ENCODE measurements around the gene FSTL5. TPM values are rescaled to one million over a fixed set of nuclear protein-coding genes. Genes with fewer than 3 reads are reported as not detected.

The FSTL5 gene
- total RNA-seq, 4 donors from 2014 or later = not detected

GRCh38 chr4:161444626-161445025, 719.2 kb downstream of the FSTL5 start:
- H3K36me3 ChIP-seq = no peaks in the 10 kb centered on the region
- no peaks in the 10 kb centered on the region for H3K4me1 ChIP-seq
- H3K4me3 ChIP-seq = no peak overlapping the region
- H3K27me3 ChIP-seq = no peaks in the 10 kb centered on the region
- H3K27ac ChIP-seq = no peak overlapping the region
- H3K9me3 ChIP-seq = no peaks in the 10 kb centered on the region
- TF ChIP-seq, protein P1, sequence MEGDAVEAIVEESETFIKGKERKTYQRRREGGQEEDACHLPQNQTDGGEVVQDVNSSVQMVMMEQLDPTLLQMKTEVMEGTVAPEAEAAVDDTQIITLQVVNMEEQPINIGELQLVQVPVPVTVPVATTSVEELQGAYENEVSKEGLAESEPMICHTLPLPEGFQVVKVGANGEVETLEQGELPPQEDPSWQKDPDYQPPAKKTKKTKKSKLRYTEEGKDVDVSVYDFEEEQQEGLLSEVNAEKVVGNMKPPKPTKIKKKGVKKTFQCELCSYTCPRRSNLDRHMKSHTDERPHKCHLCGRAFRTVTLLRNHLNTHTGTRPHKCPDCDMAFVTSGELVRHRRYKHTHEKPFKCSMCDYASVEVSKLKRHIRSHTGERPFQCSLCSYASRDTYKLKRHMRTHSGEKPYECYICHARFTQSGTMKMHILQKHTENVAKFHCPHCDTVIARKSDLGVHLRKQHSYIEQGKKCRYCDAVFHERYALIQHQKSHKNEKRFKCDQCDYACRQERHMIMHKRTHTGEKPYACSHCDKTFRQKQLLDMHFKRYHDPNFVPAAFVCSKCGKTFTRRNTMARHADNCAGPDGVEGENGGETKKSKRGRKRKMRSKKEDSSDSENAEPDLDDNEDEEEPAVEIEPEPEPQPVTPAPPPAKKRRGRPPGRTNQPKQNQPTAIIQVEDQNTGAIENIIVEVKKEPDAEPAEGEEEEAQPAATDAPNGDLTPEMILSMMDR (IDR thresholded peaks at IDR 0.05) = no peak
- TF ChIP-seq POLR2AphosphoS5 (IDR thresholded peaks at IDR 0.05) = no peak
- no peak for TF ChIP-seq EP300 (IDR thresholded peaks at IDR 0.05)
- no peak for TF ChIP-seq POLR2A (IDR thresholded peaks at IDR 0.05)
- DNase-seq (ENCODE audit: low spot score in 2 of 2) = no peak
- 49% methylated on average over 1 of the region's 1 CpG for WGBS

DNA sequence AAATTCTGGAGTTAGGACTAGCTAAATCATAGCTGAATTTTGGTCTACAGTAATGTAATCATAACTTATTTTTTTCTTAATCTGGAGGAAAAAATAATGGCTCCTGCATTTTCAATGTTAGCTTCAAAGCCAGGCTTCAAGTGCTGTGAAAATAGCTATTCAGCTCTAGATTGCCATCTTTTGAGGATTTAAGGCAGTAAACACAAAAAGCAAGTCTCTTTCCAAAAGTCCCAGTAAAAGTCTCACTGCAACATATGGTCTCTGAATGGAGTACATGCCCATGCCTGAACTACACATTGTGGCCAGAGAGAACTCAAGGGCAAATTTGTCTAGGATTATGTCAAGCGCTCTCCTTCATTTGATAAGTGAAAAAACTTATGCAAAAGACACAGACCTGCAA, 720.9 kb downstream of the FSTL5 start:
- no peaks in the 10 kb centered on the region for H3K27me3 ChIP-seq
- no peak for DNase-seq (ENCODE audit: low spot score in 2 of 2)
- H3K9me3 ChIP-seq = no peaks in the 10 kb centered on the region
- H3K4me1 ChIP-seq = no peaks in the 10 kb centered on the region
- WGBS = 47% methylated on average over 1 of the region's 1 CpG
- H3K4me3 ChIP-seq = no peak overlapping the region
- no peaks in the 10 kb centered on the region for H3K36me3 ChIP-seq
- H3K27ac ChIP-seq = no peak overlapping the region
- TF ChIP-seq POLR2AphosphoS5 (IDR thresholded peaks at IDR 0.05) = no peak
- TF ChIP-seq EP300 (IDR thresholded peaks at IDR 0.05) = no peak
- TF ChIP-seq, protein P1 (IDR thresholded peaks at IDR 0.05) = no peak
- TF ChIP-seq POLR2A (IDR thresholded peaks at IDR 0.05) = no peak

DNA sequence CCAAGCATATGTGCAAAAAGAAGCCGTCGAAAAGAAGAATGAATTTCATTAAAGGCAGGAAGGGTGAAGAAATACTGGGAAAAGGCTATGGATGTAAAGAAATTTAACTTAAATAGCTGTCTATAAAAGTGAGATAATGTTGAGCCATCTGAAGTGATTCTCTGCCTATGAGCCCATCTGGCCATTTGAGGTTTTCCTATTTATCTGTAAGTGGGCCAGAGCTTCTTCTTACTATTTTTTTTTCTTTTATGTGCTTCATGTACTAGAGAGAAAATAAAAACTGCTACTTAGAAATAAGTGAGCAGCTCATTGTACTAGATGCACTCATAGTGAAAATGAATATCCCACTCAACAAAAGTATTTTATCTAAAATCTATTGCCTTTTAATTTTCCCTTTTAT, 725.7 kb downstream of the FSTL5 start:
- Histone ChIP-seq H3K27ac (no peak overlapping the region), H3K27me3 (no peaks in the 10 kb centered on the region), H3K36me3 (no peaks in the 10 kb centered on the region), H3K9me3 (no peaks in the 10 kb centered on the region), H3K4me3 (no peak overlapping the region), H3K4me1 (no peaks in the 10 kb centered on the region)
- WGBS = 97% methylated on average over 2 of the region's 2 CpGs
- TF ChIP-seq POLR2A (IDR thresholded peaks at IDR 0.05) = no peak
- TF ChIP-seq EP300 (IDR thresholded peaks at IDR 0.05) = no peak
- TF ChIP-seq, protein P1 (IDR thresholded peaks at IDR 0.05) = no peak
- no peak for TF ChIP-seq POLR2AphosphoS5 (IDR thresholded peaks at IDR 0.05)
- DNase-seq (ENCODE audit: low spot score in 2 of 2) = no peak

- WGBS = 77% methylated on average over 13 of the region's 13 CpGs
- H3K4me1 ChIP-seq = no peaks in the 10 kb centered on the region
- peaks cover 5% of the 10 kb centered on the region for H3K9me3 ChIP-seq
- TF ChIP-seq EP300 (IDR thresholded peaks at IDR 0.05) (no peak), POLR2AphosphoS5 (IDR thresholded peaks at IDR 0.05) (no peak)
- H3K4me3 ChIP-seq = no peak overlapping the region
- no peak for DNase-seq (ENCODE audit: low spot score in 2 of 2)
- H3K36me3 ChIP-seq = no peaks in the 10 kb centered on the region
- no peaks in the 10 kb centered on the region for H3K27me3 ChIP-seq
- no peak overlapping the region for H3K27ac ChIP-seq
Measured at GRCh38 chr4:161428180-161428965, 735.4 kb downstream of the FSTL5 start.

- no peak overlapping the region for H3K27ac ChIP-seq
- 33% methylated on average over 1 of the region's 1 CpG for WGBS
- no peaks in the 10 kb centered on the region for H3K4me1 ChIP-seq
- H3K27me3 ChIP-seq = no peaks in the 10 kb centered on the region
- no peak for DNase-seq (ENCODE audit: low spot score in 2 of 2)
- no peak for TF ChIP-seq POLR2A (IDR thresholded peaks at IDR 0.05)
- no peak for TF ChIP-seq EP300 (IDR thresholded peaks at IDR 0.05)
- no peaks in the 10 kb centered on the region for H3K9me3 ChIP-seq
- no peaks in the 10 kb centered on the region for H3K36me3 ChIP-seq
- no peak overlapping the region for H3K4me3 ChIP-seq
Measured at GRCh38 chr4:161419822-161420221, 744.0 kb downstream of the FSTL5 start.

DNA sequence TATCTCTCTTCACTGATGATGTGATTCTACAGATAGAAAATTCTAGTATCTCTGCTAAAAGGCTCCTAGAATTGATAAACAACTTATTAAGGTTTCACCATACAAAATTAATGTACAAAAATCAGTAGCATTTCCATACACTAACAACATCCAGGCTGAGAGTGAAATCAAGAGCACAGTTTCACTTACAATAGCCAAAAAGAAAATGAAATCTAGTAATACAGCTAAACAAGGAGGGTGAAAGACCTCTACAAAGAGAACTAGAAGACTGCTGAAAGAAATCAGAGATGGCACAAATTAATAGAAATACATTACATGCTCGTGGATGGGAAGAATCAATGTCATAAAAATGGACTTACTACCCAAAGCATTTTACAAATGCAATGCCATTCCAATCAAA, 751.9 kb downstream of the FSTL5 start:
- Histone ChIP-seq H3K27me3 (no peaks in the 10 kb centered on the region), H3K27ac (no peak overlapping the region), H3K4me1 (no peaks in the 10 kb centered on the region), H3K4me3 (no peak overlapping the region), H3K36me3 (no peaks in the 10 kb centered on the region), H3K9me3 (no peaks in the 10 kb centered on the region)
- DNase-seq (ENCODE audit: low spot score in 2 of 2) = no peak
- 85% methylated on average over 1 of the region's 1 CpG for WGBS
- TF ChIP-seq POLR2A (IDR thresholded peaks at IDR 0.05) = no peak
- no peak for TF ChIP-seq POLR2AphosphoS5 (IDR thresholded peaks at IDR 0.05)
- TF ChIP-seq, protein P1 (IDR thresholded peaks at IDR 0.05) = no peak
- TF ChIP-seq EP300 (IDR thresholded peaks at IDR 0.05) = no peak

Data from suprapubic skin (tissue), 4 donors.